Adrenal gland (tissue), 12 donors: ENCODE results near the gene NDUFA3. TPM values are rescaled to one million over a fixed set of nuclear protein-coding genes. Genes with fewer than 3 reads are reported as not detected.

Experiments
- DNase-seq, 7 donors: peaks; one replicate each; pipeline ENCODE4 v3.0.0-alpha.2; 2019 to 2020
- H3K27ac ChIP-seq, 5 donors: fragments of 200-600 bp; sonication (generic) in 4 of 5; 1 replicate in 3 of 5; 2 replicates in 2 of 5; pipeline versions ENCODE4 v1.5.1 to v1.8.0; 2016 to 2020; ENCODE audit warnings: mild to moderate bottlenecking in 1 of 5
- H3K27me3 ChIP-seq: fragments of 200-600 bp; 2 replicates; pipeline ENCODE4 v1.8.0; 2021
- H3K36me3 ChIP-seq, 2 donors: fragments of 200-600 bp; replicated peaks in 1 of 2; 1 replicate in 1 of 2; 2 replicates in 1 of 2; pipeline versions ENCODE4 v1.5.1 to v1.8.0; 2018 to 2022
- H3K4me1 ChIP-seq, 2 donors: fragments of 200-600 bp; replicated peaks in 1 of 2; 1 replicate in 1 of 2; 2 replicates in 1 of 2; pipeline versions ENCODE4 v1.5.1 to v1.8.0; 2018 to 2021
- H3K4me3 ChIP-seq, 4 donors: fragments of 200-600 bp; sonication (generic) in 3 of 4; one replicate each; pipeline ENCODE4 v1.5.1; 2016 to 2018
- H3K9me3 ChIP-seq, 3 donors: fragments of 200-600 bp; sonication (generic) in 1 of 3; replicated peaks in 1 of 3; 1 replicate in 2 of 3; 2 replicates in 1 of 3; pipeline versions ENCODE4 v1.5.1 to v1.8.0; 2016 to 2021
- POLR2A ChIP-seq, 2 donors: fragments of 450-650 bp; IDR thresholded peaks; one replicate each; pipeline ENCODE4 v1.6.1; 2017; ENCODE audit warnings: antibody characterized with exemption in 2 of 2, mild to moderate bottlenecking in 2 of 2, moderate library complexity in 1 of 2
- WGBS, 4 donors: extraction: QIAGEN DNeasy Blood & Tissue Kit in 2 of 4; methylation state at CpG; one replicate each; pipeline versions ENCODE4 v1.1.5 to v1.1.7; 2013 to 2017; 5-methylcytosine and 5-hydroxymethylcytosine counted together
- intact Hi-C, 2 donors: fragments of 100-400 bp; cut with DNase I; formaldehyde crosslinking; loops; one replicate each; pipeline versions ENCODE4 v1.14.1 to v1.15.0; 2022 to 2023
- polyA plus RNA-seq, 3 donors: library from polyadenylated mRNA; stranded (reverse); fragments of 200-250 nt in 2 of 3; fragments of 350-450 nt in 1 of 3; fragmentation: Illumina TruSeq in 1 of 3; extraction: RNeasy Lipid Tissue Mini Kit (QIAGEN cat#74804) in 1 of 3; gene quantifications; one replicate each; pipeline ENCODE4 v1.2.3, GENCODE V29; 2013 to 2014
- total RNA-seq, 9 donors: library from RNA; depleted of rRNA in 4 of 9; stranded (reverse); fragments of >200 nt in 4 of 9; fragments of 120-200 nt in 1 of 9; fragmentation: NEBNext Ultra II Directional in 1 of 9; extraction: Animal tissue kit (Norgen Biotek cat#: 25700) in 1 of 9; gene quantifications; one replicate each; pipeline versions ENCODE4 v1.1.0 to v1.2.4, GENCODE V29; 2013 to 2023
- TF ChIP-seq, protein P1 (sequence below), 6 experiments: fragments of 450-650 bp in 4 of 6; fragments of 200-600 bp in 2 of 6; sonication (generic) in 1 of 6; IDR thresholded peaks; 1 replicate in 5 of 6; 2 replicates in 1 of 6; pipeline versions ENCODE4 v1.5.1 to v1.8.0; 2016 to 2021; ENCODE audit warnings: antibody characterized with exemption in 6 of 6, mild to moderate bottlenecking in 2 of 6, moderate library complexity in 1 of 6
- donor health status: healthy with polysubstance abuse.
- donor health status: Bipolar disorder and iron deficiency.
- donor health status: DM: yes; HTN: yes; CAD: no.
- donor health status: DM: no; HTN: no; CAD: no.
- donor health status: DM: no; HTN: no; CAD: no.
- donor health status: DM: yes; HTN: yes; CAD: no.

NDUFA3 gene
- total and polyA plus RNA-seq, 12 donors, result 33.2 to 1,730 (median 173) TPM

DNA sequence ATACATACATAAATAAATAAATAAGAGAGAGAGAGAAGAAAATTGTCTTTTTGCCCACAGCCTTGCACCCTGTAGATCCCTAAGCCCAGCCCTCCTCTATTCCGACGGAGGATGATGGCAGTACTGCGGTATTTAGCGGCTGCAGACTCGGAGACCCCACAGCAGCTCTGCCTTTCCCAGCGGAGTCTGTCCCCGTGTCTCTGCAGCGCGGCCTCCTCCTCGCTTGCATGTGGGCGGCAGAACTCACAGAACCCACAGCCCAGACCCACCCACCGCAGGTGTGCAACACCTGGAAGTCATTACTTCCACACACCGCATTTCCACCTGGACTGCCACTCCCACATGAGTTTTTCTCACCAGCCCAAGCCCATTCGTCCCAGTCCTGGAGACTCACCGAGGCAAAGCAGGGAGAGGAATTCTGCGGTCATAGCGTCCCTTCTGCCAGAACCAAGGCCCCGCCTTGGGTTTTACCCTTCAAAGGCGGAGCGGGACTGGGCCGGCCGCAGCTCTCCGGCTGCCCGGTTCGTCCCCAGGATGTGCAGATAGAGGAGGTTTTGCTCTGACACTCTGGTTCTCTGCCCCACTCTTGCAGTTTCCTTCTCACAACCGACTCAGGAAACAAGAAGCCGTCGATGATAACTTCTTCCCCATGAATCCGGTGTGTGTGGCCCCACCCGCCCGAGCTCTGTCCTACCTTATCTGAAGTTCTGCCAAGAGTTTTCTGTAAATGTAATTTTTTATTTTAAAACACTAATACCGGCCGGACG is 39.1 kb upstream of the NDUFA3 start, which contains the start of gene VSTM1:
VSTM1 (minus strand) TSS at position 548 of the 767 bp plus-strand sequence; CDS start at position 428, 120 bp downstream.
- Histone ChIP-seq H3K4me1 (no peaks in the 10 kb centered on the region), H3K9me3 (no peaks in the 10 kb centered on the region), H3K27ac (no peak within 1 kb of the TSS), H3K36me3 (no peaks in the 10 kb centered on the region), H3K4me3 (no peak within 1 kb of the TSS), H3K27me3 (no peaks in the 10 kb centered on the region)
- 73 to 81% (median 74%) methylated on average over 24 to 34 of the region's 34 CpGs for WGBS, 4 donors
- DNase-seq, result no peak
- intact Hi-C loops, result no loop called here
- no peak for TF ChIP-seq POLR2A (IDR thresholded peaks at IDR 0.05)
- TF ChIP-seq, protein P1, sequence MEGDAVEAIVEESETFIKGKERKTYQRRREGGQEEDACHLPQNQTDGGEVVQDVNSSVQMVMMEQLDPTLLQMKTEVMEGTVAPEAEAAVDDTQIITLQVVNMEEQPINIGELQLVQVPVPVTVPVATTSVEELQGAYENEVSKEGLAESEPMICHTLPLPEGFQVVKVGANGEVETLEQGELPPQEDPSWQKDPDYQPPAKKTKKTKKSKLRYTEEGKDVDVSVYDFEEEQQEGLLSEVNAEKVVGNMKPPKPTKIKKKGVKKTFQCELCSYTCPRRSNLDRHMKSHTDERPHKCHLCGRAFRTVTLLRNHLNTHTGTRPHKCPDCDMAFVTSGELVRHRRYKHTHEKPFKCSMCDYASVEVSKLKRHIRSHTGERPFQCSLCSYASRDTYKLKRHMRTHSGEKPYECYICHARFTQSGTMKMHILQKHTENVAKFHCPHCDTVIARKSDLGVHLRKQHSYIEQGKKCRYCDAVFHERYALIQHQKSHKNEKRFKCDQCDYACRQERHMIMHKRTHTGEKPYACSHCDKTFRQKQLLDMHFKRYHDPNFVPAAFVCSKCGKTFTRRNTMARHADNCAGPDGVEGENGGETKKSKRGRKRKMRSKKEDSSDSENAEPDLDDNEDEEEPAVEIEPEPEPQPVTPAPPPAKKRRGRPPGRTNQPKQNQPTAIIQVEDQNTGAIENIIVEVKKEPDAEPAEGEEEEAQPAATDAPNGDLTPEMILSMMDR (IDR thresholded peaks at IDR 0.05), result no peak

DNA sequence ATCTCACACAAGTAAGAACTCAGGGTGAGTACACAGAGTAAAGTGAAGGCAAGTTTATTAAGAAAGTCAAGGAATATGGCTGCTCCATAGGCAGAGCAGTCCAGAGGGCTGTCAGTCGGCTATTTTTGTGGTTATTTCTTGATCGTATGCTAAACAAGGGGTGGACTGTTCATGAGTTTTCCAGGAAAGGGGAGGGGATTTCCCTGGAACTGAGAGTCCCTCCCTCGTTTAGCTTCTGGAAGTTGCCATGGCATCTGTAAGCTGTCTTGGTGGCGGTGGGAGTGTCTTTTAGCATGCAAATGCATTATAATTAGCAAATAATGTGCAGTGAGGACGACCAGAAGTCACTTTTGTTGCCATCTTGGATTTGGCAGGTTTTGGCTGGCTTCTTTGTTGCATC is 33.2 kb upstream of the NDUFA3 start:
- 62 to 80% (median 70%) methylated on average over 2 to 5 of the region's 5 CpGs for WGBS, 4 donors
- no peak overlapping the region for H3K27ac ChIP-seq
- no peak overlapping the region for H3K4me3 ChIP-seq
- TF ChIP-seq, protein P1 (IDR thresholded peaks at IDR 0.05), result no peak
- no peak for TF ChIP-seq POLR2A (IDR thresholded peaks at IDR 0.05)
- no peaks in the 10 kb centered on the region for H3K4me1 ChIP-seq
- intact Hi-C loops, result no loop called here
- H3K9me3 ChIP-seq, result no peaks in the 10 kb centered on the region
- H3K27me3 ChIP-seq, result no peaks in the 10 kb centered on the region
- no peaks in the 10 kb centered on the region for H3K36me3 ChIP-seq
- DNase-seq, result no peak

DNA sequence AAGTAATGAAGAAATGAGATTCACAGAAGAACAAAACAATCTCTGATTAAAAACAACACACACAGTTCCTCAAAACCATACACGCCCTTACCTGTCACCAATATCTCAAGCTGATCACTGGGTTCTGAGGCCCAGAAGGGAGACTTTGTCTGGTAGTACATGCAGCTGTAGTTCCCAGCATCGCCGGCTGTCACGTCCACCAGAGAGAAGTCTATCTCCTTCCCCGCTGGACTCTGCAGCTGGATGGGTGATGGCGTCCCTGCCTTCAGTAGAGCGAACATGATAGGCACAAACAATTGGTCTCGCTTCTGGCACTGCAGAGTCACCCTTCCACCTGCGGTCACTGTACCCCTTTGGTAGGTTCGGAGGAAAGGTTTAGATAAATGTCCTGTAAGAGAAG is 28.8 kb upstream of the NDUFA3 start:
- no peak for TF ChIP-seq POLR2A (IDR thresholded peaks at IDR 0.05)
- TF ChIP-seq, protein P1 (IDR thresholded peaks at IDR 0.05), result no peak
- Histone ChIP-seq H3K36me3 (no peaks in the 10 kb centered on the region), H3K27me3 (no peaks in the 10 kb centered on the region), H3K9me3 (no peaks in the 10 kb centered on the region), H3K27ac (no peak overlapping the region), H3K4me3 (no peak overlapping the region), H3K4me1 (no peaks in the 10 kb centered on the region)
- DNase-seq, result no peak
- intact Hi-C loops, result no loop called here
- WGBS, 4 donors, result 84 to 87% (median 87%) methylated on average over 8 to 10 of the region's 10 CpGs

DNA sequence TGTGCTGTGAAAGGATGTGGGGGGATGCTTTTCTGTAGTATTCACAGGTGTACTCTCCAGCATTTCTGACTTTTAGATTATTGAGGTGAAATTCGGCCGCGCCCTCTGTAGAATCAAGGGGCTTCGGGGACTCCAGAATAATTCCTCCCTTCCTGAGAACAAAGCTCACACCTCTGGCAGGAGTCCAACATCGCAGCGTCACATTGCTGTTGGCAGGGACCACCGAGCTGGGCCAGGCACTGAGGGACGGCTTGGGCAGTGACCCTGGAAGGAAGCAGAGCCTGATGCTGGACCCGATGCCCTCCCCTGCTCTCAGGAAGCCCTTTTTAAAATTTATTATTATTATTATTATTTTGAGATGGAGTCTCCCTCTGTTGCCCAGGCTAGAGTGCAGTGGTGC is 27.8 kb upstream of the NDUFA3 start:
- Histone ChIP-seq H3K4me3 (no peak overlapping the region), H3K36me3 (no peaks in the 10 kb centered on the region), H3K27ac (no peak overlapping the region), H3K4me1 (no peaks in the 10 kb centered on the region), H3K9me3 (no peaks in the 10 kb centered on the region), H3K27me3 (no peaks in the 10 kb centered on the region)
- TF ChIP-seq, protein P1 (IDR thresholded peaks at IDR 0.05), result no peak
- TF ChIP-seq POLR2A (IDR thresholded peaks at IDR 0.05), result no peak
- WGBS, 4 donors, result 68 to 78% (median 74%) methylated on average over 9 of the region's 9 CpGs
- no peak for DNase-seq
- intact Hi-C loops, result no loop called here
